GM19452 (cell line): Measurements from ENCODE around the gene SUPT16H.
"Not testable (repeated sequence)": the region's sequence is repeated elsewhere in the genome, so short reads cannot be mapped to it uniquely, and the experiment has no call there.

ENCODE experiments used
- ATAC-seq: cut with Tn5 transposase; IDR thresholded peaks from one replicate; pipeline ENCODE4 v1.9.1; 2021; ENCODE audit not compliant: unreplicated experiment

Gene SUPT16H

GRCh38 chr14:21383848-21384493, at the start of gene SUPT16H:
Gene SUPT16H (minus strand): TSS chr14:21384019. CDS start chr14:21383927, 92 bp downstream.
- ATAC-seq = peak; percentile 91

GRCh38 chr14:21431126-21431525, 47.3 kb upstream of the SUPT16H start:
- ATAC-seq = no peak

DNA sequence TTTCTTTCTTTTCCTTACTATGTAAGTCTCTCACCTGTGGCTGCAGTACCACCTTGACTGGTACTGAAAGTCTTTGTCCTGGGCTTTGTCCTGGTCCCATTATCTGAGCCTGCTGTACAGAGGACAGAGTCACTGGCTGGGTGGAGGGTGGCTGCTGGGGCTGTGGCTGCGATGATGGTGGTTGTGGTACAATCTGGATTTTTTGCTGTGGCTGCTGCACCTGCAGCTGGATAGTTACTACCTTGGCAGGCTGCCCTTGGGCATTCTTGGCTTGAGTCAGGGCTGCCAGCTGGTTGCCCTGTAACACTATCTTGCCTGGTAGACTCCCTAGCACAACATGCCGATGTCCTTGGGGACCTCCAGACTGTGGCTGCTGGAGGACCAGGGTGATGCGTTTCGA, 45.1 kb upstream of the SUPT16H start:
- ATAC-seq = no peak

DNA sequence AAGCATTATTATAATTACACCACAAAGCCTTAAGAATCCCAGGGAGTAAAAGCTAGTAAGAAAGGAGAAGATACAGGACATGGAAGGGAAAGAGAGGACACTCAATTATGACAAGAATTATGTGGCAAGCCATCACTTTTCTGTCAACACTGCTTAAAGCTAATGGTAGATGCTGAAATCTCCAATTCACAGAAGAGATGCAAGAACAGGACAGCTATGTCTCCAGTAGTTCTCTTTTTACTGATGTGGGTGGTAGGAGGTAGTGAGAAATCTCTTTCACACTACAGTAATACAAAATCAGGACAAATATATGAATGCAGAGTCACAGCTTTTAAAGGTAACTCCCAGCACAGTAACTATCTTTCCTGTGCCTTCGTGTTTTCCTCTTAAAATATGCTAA, 42.9 kb upstream of the SUPT16H start:
- ATAC-seq = no peak

DNA sequence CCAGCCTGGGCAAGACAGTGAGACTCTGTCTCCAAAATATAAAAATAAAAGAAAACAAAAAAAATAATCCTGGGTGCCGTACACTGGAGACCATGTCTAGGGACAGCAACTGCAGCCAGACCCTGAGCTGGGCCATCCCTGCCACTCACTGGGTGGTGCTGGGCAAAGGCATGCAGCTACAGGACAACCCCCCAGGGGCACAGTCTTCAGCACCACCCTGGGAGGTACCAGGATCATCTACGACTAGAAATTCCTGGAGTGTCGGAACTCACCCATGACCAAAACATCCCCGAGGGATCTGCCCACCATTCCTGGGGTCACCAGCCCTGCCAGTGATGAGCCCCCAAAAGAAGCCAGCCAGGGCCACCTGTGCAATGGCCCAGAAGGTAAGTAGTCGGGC, 35.7 kb upstream of the SUPT16H start:
- ATAC-seq = no peak

GRCh38 chr14:21415329-21415728, 31.5 kb upstream of the SUPT16H start:
- ATAC-seq = no peak

- ATAC-seq = no peak
Measured at GRCh38 chr14:21414137-21414631, 30.4 kb upstream of the SUPT16H start.

DNA sequence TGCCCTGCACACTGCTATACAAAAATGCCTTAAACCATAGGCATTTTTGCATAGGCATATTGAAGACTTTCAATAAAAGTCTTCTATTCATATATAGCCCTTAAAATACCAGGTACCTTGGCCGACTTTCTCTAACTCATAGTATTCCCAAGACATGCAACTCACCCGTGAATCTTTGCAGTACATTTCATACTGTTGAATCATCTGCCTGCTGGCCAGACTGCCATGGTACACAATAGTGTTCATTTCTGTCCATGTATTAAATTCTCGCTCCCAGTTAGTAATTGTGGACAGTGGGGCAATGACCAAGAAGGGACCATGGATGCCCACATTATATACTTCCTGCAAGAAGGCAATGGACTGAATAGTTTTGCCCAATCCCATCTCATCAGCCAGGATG, 24.3 kb upstream of the SUPT16H start:
- ATAC-seq = no peak

GRCh38 chr14:21406213-21406612, 22.4 kb upstream of the SUPT16H start:
- no peak for ATAC-seq

GRCh38 chr14:21405097-21405496, 21.3 kb upstream of the SUPT16H start:
- no peak for ATAC-seq

DNA sequence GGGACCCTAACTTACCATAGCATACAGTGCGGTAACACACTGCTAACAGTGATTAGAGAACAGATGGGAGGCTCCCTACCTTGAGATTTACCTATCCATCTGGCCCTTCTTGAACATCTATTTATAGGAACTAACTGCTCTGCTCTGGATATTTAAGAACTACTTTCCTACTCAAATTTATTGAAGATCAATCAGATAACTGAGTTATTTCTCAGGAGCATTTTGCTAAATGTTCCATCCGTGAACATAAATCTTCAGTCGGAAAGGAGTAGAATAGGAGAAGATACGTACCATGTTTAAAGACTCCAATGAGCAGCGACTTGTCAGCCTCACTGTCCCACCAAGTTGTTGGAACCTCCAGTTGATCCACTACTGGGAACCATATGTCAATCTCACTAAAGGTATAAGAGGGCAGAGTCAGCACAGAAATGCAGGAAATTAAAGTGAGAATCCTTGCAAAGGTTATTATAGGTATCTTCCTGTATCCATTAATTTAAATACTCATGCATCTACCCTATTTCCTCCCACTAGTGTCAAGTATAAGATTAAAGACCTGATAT, 15.6 kb upstream of the SUPT16H start:
- no peak for ATAC-seq

- ATAC-seq = no peak
Measured at GRCh38 chr14:21398901-21399300, 15.1 kb upstream of the SUPT16H start.

GRCh38 chr14:21395450-21395849, 11.6 kb upstream of the SUPT16H start:
- ATAC-seq = no peak

- no peak for ATAC-seq
Measured at GRCh38 chr14:21385188-21385904, 1.5 kb upstream of the SUPT16H start.

- peak; percentile 33 for ATAC-seq
Measured at GRCh38 chr14:21384494-21384851, 654 bp upstream of the SUPT16H start.

GRCh38 chr14:21382886-21383847, 652 bp downstream of the SUPT16H start:
- no peak for ATAC-seq

DNA sequence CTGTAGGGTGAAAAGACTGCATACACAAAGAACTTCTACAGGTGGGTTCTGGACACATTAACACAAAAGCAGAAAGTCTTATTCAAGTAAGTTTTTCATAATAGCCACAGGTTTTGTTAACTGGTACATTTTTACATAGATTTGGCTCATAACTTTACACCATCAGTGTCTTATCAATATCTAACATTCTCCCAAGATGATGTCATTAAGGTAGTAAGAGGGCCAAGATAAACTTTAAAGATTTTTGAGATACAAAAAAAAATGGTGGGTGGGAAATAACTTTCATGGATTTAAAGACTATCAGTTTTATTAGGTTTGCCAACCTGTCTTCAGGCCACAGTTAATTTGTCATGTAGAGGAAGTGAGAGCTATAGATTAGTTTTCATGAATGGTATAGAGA, 1.7 kb downstream of the SUPT16H start:
- no peak for ATAC-seq

- ATAC-seq = no peak
Measured at GRCh38 chr14:21379338-21379737, 4.5 kb downstream of the SUPT16H start.

GRCh38 chr14:21373980-21374379, 9.8 kb downstream of the SUPT16H start:
- no peak for ATAC-seq

GRCh38 chr14:21372814-21373213, 11.0 kb downstream of the SUPT16H start:
- ATAC-seq = not testable (repeated sequence)
